Stomach smooth muscle (tissue), 2 donors: Measurements from ENCODE around the gene IGFBPL1.
"Not testable (repeated sequence)": the region's sequence is repeated elsewhere in the genome, so short reads cannot be mapped to it uniquely, and the experiment has no call there.

Experiments used
- H3K27ac ChIP-seq: one replicate; pipeline ENCODE4 v1.7.0; 2013; ENCODE audit warnings: mild to moderate bottlenecking, low read length, inconsistent platforms
- H3K27me3 ChIP-seq, 2 donors: one replicate each; pipeline ENCODE4 v1.7.0; 2013; ENCODE audit warnings: low read length in 2 of 2; ENCODE audit not compliant: insufficient read depth in 2 of 2, control insufficient read depth in 1 of 2
- H3K36me3 ChIP-seq, 2 donors: one replicate each; pipeline ENCODE4 v1.7.0; 2013; ENCODE audit warnings: low read length in 2 of 2; ENCODE audit not compliant: control insufficient read depth in 2 of 2, insufficient read depth in 2 of 2
- H3K4me1 ChIP-seq: one replicate; pipeline ENCODE4 v1.7.0; 2013; ENCODE audit warnings: low read length; ENCODE audit not compliant: control insufficient read depth, insufficient read depth
- H3K4me3 ChIP-seq, 2 donors: one replicate each; pipeline ENCODE4 v1.7.0; 2013; ENCODE audit warnings: low read length in 2 of 2
- H3K9ac ChIP-seq, 2 donors: one replicate each; pipeline ENCODE4 v1.7.0; 2013; ENCODE audit warnings: low read length in 2 of 2, mild to moderate bottlenecking in 1 of 2
- H3K9me3 ChIP-seq, 2 donors: one replicate each; pipeline ENCODE4 v1.7.0; 2013; ENCODE audit warnings: low read length in 2 of 2; ENCODE audit not compliant: control insufficient read depth in 2 of 2
- donor health status: healthy.
- donor health status: Pancreatic carcinoma.

The IGFBPL1 gene

DNA sequence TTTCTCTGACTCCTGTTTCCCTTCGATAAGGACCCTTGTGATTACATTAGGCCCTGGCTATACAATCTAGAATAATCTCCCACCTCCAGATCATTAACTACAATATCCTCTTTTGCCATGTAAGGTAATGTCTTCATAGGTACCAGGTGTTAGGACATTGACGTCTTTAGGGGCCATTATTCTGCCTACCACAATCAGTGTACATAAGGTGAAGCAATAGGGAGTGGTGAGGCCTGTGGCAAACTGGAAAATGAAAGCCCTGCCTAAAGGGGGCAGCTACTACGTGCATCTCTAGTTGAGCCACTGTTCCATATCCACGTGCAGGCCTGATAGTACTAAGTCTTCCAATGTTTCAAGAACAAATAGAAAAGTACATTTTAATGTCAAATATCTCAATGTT, 36.5 kb downstream of the IGFBPL1 start:
- no peak overlapping the region for H3K9ac ChIP-seq
- no peaks in the 10 kb centered on the region for H3K36me3 ChIP-seq
- H3K27me3 ChIP-seq: no peaks in the 10 kb centered on the region
- no peaks in the 10 kb centered on the region for H3K9me3 ChIP-seq
- peaks cover 26% of the 10 kb centered on the region for H3K4me1 ChIP-seq
- H3K4me3 ChIP-seq: no peak overlapping the region
- peak overlapping the region; percentile 82 for H3K27ac ChIP-seq

DNA sequence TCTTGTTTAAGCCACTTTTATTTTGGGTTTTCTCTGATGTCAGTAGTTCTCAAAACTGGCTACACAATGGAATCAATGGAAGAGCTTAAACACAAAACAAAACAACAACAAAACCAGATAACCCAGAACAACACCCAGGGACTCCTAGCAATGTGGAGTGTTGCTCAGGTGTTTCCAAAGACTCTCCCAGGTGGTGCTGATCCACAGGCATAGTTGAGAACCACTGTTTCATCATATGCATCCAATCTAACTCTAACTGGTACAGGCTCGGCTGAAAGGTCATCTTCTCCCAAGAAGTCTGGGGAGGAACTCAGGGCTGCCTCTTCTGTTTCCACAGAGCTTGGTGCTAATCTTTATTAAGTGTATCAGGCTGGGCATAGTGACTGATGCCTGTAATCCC, 37.2 kb downstream of the IGFBPL1 start:
- H3K4me3 ChIP-seq: no peak overlapping the region
- no peak overlapping the region for H3K9ac ChIP-seq
- H3K27ac ChIP-seq: peak overlapping the region; percentile 18
- no peaks in the 10 kb centered on the region for H3K36me3 ChIP-seq
- H3K27me3 ChIP-seq: no peaks in the 10 kb centered on the region
- H3K4me1 ChIP-seq: peaks cover 23% of the 10 kb centered on the region
- H3K9me3 ChIP-seq: no peaks in the 10 kb centered on the region

DNA sequence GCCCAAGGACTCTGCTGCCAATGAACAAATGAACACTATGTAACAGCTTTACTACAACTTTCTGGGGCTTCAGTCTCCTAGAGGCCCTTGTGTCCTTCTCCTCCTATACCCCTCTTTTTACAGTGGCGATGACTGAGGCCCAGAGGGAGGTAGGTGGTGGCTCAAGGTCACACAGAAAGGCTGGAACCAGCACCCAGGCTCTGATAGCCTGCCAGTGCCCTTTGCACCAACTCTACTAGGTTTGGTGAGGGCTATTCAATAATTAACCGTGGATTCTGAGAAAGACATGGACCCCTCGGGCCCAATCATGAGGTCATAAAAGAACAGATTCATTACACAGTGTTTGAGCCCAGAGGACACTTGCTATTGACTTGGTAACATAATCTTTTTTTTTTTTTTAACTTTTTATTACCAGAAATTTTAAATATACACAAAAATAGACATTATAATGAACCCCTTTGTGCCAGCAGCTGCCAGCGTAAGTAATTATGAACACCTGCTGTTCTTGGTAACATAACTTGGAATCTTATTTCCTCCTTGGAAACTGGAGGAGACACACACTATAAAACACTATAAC, 37.8 kb downstream of the IGFBPL1 start:
- no peaks in the 10 kb centered on the region for H3K36me3 ChIP-seq
- no peaks in the 10 kb centered on the region for H3K9me3 ChIP-seq
- H3K4me3 ChIP-seq: no peak overlapping the region
- peak overlapping the region; percentile 18 for H3K27ac ChIP-seq
- no peaks in the 10 kb centered on the region for H3K27me3 ChIP-seq
- no peak overlapping the region for H3K9ac ChIP-seq
- peaks cover 20% of the 10 kb centered on the region for H3K4me1 ChIP-seq

DNA sequence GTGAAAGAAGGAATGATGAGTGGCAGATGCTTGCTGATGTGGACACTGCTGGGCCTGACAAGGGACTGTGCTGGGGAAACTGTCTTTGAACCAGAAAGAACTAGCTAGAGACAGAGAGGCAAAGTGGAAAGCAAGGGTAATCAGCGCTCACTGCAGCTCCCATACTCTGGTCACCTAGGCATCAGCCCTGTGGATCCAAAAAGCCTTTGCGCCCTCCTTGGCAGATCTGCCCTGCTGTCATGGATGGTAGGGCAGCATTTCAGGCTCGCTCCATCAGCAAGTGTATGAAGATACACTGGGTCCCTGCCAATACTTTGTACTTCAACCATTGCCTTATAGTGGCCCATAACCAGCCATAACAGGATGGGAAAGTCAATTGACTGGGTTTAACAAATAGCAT, 38.4 kb downstream of the IGFBPL1 start:
- no peaks in the 10 kb centered on the region for H3K36me3 ChIP-seq
- H3K4me1 ChIP-seq: peaks cover 15% of the 10 kb centered on the region
- no peak overlapping the region for H3K9ac ChIP-seq
- no peak overlapping the region for H3K27ac ChIP-seq
- H3K27me3 ChIP-seq: no peaks in the 10 kb centered on the region
- H3K4me3 ChIP-seq: no peak overlapping the region
- no peaks in the 10 kb centered on the region for H3K9me3 ChIP-seq

DNA sequence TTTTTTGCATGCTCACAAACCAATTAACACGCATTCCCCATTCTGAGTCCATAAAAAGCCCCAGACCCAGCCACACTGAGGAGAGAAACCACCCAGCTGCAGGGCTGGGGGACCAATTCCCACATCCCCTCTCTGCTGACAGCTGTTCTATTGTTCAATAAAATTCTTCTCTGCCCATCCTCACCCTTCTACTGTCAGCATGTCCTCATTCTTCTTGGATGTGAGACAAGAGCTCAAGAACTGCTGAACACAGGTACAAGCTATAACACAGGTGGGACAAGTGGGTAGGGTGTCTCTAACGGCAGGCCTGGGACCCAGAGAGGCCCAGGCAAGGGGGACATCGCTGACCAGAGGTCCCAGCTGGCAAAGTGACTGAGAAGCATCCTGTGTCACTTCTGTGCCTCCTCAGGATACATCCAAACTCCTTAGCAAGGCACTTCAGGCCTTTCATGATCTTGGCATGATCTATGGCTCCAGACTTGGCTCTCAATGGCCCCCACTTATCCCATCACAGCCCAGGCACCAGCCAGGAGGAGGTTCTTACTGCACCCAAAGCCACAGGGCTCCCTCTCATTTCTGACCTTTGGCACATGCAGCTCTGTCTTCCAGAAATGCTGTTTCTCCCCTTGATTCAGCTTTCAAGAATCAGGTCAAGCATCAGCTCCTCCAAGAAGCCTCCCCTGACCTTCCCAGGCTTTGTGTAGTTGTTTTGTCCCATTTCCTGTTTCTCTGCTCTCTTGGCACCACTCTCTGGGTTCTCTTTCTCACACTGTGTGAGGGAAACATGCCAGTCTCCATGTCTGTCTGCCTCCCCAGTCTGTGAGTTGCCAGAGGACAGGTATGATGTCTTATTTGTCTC, 39.0 kb downstream of the IGFBPL1 start:
- H3K36me3 ChIP-seq: no peaks in the 10 kb centered on the region
- no peak overlapping the region for H3K4me3 ChIP-seq
- H3K27ac ChIP-seq: no peak overlapping the region
- no peaks in the 10 kb centered on the region for H3K9me3 ChIP-seq
- peaks cover 15% of the 10 kb centered on the region for H3K4me1 ChIP-seq
- H3K27me3 ChIP-seq: no peaks in the 10 kb centered on the region
- H3K9ac ChIP-seq: no peak overlapping the region

DNA sequence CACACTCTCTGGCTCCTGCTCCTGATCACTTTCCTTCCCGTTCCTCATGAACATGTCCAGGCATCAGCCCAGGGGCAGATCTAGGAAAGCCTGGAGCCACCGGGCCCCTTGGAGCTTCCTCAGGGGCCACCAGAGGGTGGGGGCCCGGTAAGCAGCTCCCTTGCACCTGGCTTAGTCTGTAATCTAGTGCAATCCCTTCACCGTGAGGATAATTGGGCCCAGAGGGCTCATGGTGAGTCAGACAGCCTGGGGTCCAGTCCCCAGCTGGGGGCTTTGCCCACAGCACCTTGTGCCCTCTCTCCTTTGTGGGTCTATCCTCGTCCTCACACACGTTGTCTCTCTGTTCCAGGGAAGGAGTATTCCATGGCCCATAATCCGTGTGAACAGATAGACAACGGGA, 42.1 kb downstream of the IGFBPL1 start:
- H3K36me3 ChIP-seq: no peaks in the 10 kb centered on the region
- no peaks in the 10 kb centered on the region for H3K9me3 ChIP-seq
- H3K27me3 ChIP-seq: no peaks in the 10 kb centered on the region
- H3K27ac ChIP-seq: no peak overlapping the region
- no peaks in the 10 kb centered on the region for H3K4me1 ChIP-seq
- no peak overlapping the region for H3K9ac ChIP-seq
- no peak overlapping the region for H3K4me3 ChIP-seq

DNA sequence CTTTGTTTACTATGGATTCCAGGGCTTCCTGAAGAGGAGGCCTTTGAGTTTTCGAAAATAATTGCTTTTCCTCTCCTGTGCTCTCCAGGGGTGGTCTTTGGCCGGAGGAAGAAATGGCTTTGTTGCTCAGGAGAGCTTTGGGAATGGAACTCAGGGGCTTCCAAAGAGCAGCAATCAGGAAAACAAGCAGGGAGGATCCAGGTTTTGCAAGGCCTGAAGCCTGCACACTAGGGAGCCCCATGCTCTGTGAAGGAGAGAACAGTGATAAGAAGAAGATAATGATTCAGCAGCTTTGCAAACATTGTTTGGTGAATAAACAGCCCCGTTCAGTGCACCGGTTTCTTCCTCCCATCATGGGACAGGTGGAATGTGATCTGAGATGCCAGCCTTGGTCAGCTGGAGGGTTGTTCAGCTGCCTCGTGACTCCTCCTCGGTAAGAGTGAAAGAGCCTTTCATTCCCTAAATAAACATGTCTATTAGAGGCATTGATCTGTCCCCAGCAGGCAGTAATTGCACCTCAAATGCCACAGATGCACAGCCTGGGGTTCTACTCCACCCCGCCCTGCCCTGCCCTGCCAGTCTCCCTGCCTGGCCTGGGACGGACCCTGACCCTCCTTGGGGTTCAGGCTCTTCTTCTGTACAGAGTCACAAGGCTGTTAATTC, 43.3 kb downstream of the IGFBPL1 start:
- Histone ChIP-seq H3K27ac (no peak overlapping the region), H3K9ac (no peak overlapping the region), H3K36me3 (no peaks in the 10 kb centered on the region), H3K9me3 (no peaks in the 10 kb centered on the region), H3K4me3 (no peak overlapping the region), H3K27me3 (no peaks in the 10 kb centered on the region), H3K4me1 (no peaks in the 10 kb centered on the region)

DNA sequence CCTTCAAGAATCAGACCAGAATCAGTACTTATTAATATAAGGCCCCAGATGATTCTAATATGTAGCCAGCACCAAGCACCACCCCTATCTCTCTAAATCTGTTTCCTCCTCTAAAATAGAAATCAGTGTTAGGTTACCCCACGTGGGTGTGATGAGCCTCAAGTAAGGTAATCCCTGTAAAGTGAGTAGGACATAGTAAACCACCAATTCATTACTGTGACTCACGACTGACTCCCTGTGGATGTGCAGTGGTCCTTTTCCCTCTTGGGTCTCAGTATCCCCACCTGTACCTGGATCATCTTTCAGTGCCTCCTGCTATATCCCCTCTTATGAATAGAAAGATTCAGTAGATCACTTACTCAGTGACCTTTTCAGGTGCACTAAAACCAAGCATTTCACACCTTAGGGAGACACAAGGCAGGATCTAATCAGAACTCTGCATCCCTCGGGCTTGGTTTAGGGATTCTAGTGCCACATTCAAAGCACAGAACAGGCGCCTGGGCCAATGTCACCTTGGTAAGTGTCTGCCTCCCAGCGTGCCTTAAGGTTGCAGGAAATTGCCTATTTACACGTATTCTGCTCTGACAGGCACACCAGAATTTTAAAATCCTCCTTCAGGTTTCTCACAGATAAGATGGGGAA, 43.9 kb downstream of the IGFBPL1 start:
- Histone ChIP-seq H3K9me3 (no peaks in the 10 kb centered on the region), H3K4me3 (no peak overlapping the region), H3K4me1 (no peaks in the 10 kb centered on the region), H3K36me3 (no peaks in the 10 kb centered on the region), H3K9ac (no peak overlapping the region), H3K27ac (no peak overlapping the region), H3K27me3 (no peaks in the 10 kb centered on the region)

DNA sequence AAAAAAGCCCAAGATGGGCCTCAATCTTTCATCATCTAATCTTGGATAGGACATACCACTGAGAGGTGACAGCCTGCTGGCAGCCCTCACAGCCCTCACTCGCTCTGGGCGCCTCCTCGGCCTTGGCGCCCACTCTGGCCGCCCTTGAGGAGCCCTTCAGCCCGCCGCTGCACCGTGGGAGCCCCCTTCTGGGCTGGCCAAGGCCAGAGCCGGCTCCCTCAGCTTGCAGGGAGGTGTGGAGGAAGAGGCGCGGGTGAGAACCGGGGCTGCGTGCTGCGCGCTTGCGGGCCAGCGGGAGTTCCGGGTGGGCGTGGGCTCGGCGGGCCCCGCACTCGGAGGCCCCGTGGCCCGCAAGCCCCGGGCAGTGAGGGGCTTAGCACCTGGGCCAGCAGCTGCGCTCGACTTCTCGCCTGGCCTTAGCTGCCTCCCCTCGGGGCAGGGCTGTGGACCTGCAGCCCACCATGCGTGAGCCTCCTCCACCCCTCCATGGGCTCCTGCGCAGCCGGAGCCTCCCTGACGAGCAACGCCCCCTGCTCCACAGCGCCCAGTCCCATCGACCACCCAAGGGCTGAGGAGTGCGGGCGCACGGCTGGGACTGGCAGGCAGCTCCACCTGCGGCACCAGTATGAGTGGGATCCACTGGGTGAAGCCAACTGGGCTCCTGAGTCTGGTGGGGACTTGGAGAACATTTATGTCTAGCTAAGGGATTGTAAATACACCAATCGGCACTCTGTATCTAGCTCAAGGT, 46.7 kb downstream of the IGFBPL1 start:
- H3K4me3 ChIP-seq, H3K4me1 ChIP-seq, H3K9ac ChIP-seq, H3K27me3 ChIP-seq, H3K9me3 ChIP-seq, H3K36me3 ChIP-seq: not testable (repeated sequence)
- H3K27ac ChIP-seq: peak overlapping the region; percentile 24

DNA sequence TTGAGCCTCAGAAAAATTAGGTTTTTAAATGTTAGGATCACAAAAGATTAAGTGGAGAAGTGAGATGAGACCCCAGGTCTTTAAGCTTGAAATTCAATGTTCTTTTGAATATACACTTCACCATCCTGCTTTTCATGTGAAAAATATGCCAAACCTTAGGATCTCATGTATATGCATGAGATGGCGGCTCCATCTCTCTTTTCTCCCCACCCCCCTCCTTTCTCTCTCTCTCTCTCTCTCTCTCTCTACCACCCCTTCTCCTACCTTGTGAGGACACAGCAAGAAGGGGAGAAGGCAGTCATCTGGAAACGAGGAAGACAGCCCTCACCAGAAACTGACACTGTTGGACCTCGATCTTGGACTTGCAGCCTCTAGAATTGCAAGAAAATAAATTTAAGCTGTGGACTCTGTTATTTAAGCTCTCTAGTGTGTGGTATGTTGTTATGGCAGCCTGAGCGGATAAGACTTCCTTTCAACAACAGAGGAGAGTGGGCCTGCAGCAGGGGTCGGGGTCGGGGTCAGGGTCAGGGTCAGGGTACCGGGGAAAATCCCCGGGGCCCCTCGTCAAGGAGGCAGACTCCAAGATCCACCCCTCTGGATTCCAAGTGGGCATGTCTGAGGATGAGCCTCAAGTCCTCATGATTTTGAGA, 48.1 kb downstream of the IGFBPL1 start:
- Histone ChIP-seq H3K9ac (no peak overlapping the region), H3K27ac (no peak overlapping the region), H3K27me3 (no peaks in the 10 kb centered on the region), H3K4me1 (no peaks in the 10 kb centered on the region), H3K9me3 (no peaks in the 10 kb centered on the region), H3K4me3 (no peak overlapping the region), H3K36me3 (no peaks in the 10 kb centered on the region)
